RWPE2 (cell line): Measurements from ENCODE around the gene BBS7.

Experiments
- ATAC-seq: fragments of 200-7000 bp; cut with Tn5 transposase; 3 replicates; pipeline ENCODE4 v1.9.1; 2021; ENCODE audit warnings: low read depth
- DNase-seq: peaks from one replicate; pipeline ENCODE4 v3.0.0-alpha.2; 2020; ENCODE audit warnings: low spot score
- H3K27ac ChIP-seq: fragments of 450-650 bp; 2 replicates; pipeline ENCODE4 v1.5.1; 2017; ENCODE audit warnings: mild to moderate bottlenecking; ENCODE audit not compliant: poor library complexity, severe bottlenecking
- H3K27me3 ChIP-seq: fragments of 250-450 bp; sonication (Bioruptor Pico); 2 replicates; pipeline ENCODE4 v1.5.1; 2021; ENCODE audit warnings: mild to moderate bottlenecking, moderate library complexity; ENCODE audit not compliant: insufficient read depth, poor library complexity, severe bottlenecking
- H3K36me3 ChIP-seq: fragments of 250-450 bp; sonication (Bioruptor Pico); 2 replicates; pipeline ENCODE4 v1.5.1; 2020; ENCODE audit warnings: low read depth, mild to moderate bottlenecking, moderate library complexity
- H3K4me1 ChIP-seq: fragments of 250-450 bp; sonication (Bioruptor Pico); 2 replicates; pipeline ENCODE4 v1.5.1; 2021; ENCODE audit warnings: mild to moderate bottlenecking, moderate library complexity; ENCODE audit not compliant: insufficient read depth, poor library complexity, severe bottlenecking
- H3K4me3 ChIP-seq: fragments of 250-450 bp; sonication (Bioruptor Pico); 2 replicates; pipeline ENCODE4 v1.5.1; 2021; ENCODE audit warnings: mild to moderate bottlenecking, moderate library complexity; ENCODE audit not compliant: severe bottlenecking
- H3K9me3 ChIP-seq: fragments of 250-450 bp; sonication (Bioruptor Pico); 2 replicates; pipeline ENCODE4 v1.5.1; 2021; ENCODE audit warnings: mild to moderate bottlenecking, moderate library complexity; ENCODE audit not compliant: severe bottlenecking
- TF ChIP-seq, protein P1 (sequence below): fragments of 450-650 bp; IDR thresholded peaks from one replicate; pipeline ENCODE4 v1.5.1; 2017; ENCODE audit warnings: mild to moderate bottlenecking, moderate library complexity; ENCODE audit not compliant: poor library complexity, severe bottlenecking

BBS7 gene

DNA sequence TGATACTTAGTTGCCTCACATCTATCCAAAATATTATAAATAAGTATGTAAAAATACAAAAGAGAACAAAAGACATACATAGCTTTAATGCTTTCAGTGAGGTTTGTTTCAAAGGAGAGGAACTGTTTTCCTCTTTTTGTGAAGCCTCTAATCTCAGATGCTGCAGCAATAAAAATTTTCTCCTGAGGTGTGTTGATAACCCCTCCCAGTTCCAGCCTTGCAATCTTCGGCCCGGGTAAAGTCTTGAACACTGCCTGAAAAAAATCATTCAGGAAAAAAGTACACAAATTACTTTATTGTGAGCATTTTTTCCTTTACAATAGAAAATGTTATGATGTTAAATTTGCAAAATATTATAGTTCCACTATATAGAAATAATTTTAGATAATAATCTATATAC is 8.8 kb downstream of the BBS7 start:
- TF ChIP-seq, protein P1, sequence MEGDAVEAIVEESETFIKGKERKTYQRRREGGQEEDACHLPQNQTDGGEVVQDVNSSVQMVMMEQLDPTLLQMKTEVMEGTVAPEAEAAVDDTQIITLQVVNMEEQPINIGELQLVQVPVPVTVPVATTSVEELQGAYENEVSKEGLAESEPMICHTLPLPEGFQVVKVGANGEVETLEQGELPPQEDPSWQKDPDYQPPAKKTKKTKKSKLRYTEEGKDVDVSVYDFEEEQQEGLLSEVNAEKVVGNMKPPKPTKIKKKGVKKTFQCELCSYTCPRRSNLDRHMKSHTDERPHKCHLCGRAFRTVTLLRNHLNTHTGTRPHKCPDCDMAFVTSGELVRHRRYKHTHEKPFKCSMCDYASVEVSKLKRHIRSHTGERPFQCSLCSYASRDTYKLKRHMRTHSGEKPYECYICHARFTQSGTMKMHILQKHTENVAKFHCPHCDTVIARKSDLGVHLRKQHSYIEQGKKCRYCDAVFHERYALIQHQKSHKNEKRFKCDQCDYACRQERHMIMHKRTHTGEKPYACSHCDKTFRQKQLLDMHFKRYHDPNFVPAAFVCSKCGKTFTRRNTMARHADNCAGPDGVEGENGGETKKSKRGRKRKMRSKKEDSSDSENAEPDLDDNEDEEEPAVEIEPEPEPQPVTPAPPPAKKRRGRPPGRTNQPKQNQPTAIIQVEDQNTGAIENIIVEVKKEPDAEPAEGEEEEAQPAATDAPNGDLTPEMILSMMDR: no peak
- DNase-seq (no peak), ATAC-seq (no peak)
- Histone ChIP-seq H3K4me3 (no peak overlapping the region), H3K4me1 (no peaks in the 10 kb centered on the region), H3K9me3 (no peaks in the 10 kb centered on the region), H3K36me3 (peaks cover 68% of the 10 kb centered on the region), H3K27me3 (no peaks in the 10 kb centered on the region), H3K27ac (no peak overlapping the region)

DNA sequence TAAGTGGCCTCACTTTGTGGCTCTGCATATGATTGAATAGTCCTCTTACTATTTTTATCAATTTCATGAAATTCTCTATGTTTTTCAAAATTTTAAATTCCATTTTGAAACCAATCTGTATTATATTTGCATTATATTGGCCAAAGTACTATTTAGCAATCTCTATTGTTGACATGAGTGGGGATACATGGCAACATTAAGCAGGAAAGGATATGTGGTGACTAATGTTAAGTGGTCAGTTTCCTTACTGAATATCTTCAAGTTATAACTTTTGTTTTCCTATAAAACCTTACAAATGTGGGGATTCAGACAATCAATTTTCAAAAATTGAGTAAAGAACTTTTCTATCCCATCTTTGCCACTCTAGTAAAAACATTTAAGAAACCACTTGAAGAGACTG is 10.2 kb downstream of the BBS7 start:
- Histone ChIP-seq H3K36me3 (peaks cover 67% of the 10 kb centered on the region), H3K4me3 (no peak overlapping the region), H3K27me3 (no peaks in the 10 kb centered on the region), H3K27ac (no peak overlapping the region), H3K4me1 (no peaks in the 10 kb centered on the region), H3K9me3 (no peaks in the 10 kb centered on the region)
- TF ChIP-seq, protein P1: no peak
- ATAC-seq: no peak
- no peak for DNase-seq

DNA sequence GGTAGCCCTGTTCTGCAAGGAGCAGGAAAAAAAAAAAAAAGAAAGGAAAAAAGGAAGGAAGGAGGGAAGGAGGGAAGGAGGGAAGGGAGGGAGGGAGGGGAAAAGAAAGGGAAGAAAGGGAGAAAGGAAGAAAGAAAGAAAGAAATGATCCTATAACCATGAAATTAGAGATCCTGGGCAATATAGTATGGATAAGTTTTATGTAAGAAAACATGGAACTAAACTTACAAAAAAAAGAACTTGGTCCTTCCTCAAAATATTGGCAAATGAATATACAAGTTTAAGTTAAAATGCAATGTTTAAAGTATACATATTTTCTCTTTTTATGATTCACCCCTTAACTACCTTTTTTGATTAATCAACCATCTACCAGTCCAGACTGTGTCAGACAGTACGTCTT is 18.9 kb downstream of the BBS7 start:
- DNase-seq (no peak), ATAC-seq (no peak)
- no peaks in the 10 kb centered on the region for H3K27me3 ChIP-seq
- no peak overlapping the region for H3K27ac ChIP-seq
- peaks cover 52% of the 10 kb centered on the region for H3K36me3 ChIP-seq
- TF ChIP-seq, protein P1: no peak
- H3K4me1 ChIP-seq: no peaks in the 10 kb centered on the region
- no peaks in the 10 kb centered on the region for H3K9me3 ChIP-seq
- no peak overlapping the region for H3K4me3 ChIP-seq

DNA sequence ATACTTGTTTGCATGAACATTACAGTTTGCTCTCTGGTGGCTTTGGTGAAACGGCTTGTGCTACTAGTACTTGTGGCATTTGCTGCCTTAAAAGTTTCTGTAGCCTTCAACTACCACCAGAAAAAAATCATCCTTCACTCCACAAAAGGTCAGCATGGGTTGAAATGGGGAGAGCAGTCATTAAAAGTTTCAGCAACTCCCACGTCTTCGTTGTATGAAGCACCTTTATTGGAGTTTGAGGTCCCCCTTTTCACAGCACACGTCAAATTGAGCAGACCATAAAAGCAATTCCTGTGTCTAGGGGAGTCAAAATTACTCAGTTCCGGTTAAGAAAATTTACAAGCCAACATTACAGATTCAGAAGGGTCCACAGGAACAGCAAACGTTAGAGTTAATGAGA is 23.6 kb downstream of the BBS7 start:
- no peaks in the 10 kb centered on the region for H3K27me3 ChIP-seq
- TF ChIP-seq, protein P1: no peak
- H3K4me3 ChIP-seq: no peak overlapping the region
- no peaks in the 10 kb centered on the region for H3K9me3 ChIP-seq
- H3K36me3 ChIP-seq: peaks cover 53% of the 10 kb centered on the region
- ATAC-seq (no peak), DNase-seq (no peak)
- no peaks in the 10 kb centered on the region for H3K4me1 ChIP-seq
- H3K27ac ChIP-seq: no peak overlapping the region

DNA sequence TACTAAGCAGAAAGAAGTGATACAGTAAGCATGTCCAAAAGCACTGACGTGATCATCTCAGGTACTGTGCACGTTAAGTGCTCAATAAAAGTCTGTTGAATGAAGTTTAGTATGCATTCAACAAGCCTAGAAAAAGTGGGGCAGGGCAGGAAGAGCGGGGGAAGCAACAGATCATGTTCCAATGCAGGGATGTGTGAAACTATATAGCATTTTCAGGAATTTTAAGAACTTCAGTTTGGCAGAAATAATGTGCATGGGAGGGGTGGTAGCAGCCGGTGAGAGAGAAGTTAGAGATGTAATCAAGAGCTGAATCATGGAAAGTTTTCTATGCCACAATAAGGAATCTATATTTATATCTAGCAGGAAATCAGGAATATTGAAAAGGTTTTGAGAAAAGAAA is 27.4 kb downstream of the BBS7 start:
- Histone ChIP-seq H3K27ac (no peak overlapping the region), H3K4me1 (no peaks in the 10 kb centered on the region), H3K9me3 (no peaks in the 10 kb centered on the region), H3K27me3 (no peaks in the 10 kb centered on the region), H3K36me3 (peaks cover 59% of the 10 kb centered on the region), H3K4me3 (no peak overlapping the region)
- TF ChIP-seq, protein P1: no peak
- DNase-seq (no peak), ATAC-seq (no peak)
